HG03432 (cell line): ENCODE data around the gene PRSS57.
"Not testable (repeated sequence)": the region's sequence is repeated elsewhere in the genome, so short reads cannot be mapped to it uniquely, and the experiment has no call there.

Experiments used
- ATAC-seq: cut with Tn5 transposase; IDR thresholded peaks from one replicate; pipeline ENCODE4 v1.9.1; 2021; ENCODE audit warnings: mild to moderate bottlenecking, moderate library complexity; ENCODE audit not compliant: unreplicated experiment

The PRSS57 gene

DNA sequence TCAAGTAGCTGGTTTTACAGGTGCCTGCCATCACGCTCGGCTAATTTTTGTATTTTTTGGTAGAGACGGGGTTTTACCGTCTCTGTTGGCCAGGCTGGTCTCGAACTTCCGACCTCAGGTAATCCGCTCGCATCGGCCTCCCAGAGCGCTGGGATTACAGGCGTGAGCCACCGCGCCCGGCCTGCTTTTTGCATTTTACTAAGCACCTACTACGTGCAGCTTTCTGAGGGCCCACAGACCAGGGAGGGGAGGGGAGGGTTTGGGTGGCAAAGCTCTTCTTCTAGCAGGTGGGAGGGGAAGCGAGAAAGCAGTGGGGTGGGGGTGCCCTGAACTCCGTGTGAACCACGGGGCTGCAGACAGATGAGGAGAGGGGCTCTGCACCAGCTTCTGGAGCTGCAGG, 28.5 kb upstream of the PRSS57 start:
- ATAC-seq, result no peak

DNA sequence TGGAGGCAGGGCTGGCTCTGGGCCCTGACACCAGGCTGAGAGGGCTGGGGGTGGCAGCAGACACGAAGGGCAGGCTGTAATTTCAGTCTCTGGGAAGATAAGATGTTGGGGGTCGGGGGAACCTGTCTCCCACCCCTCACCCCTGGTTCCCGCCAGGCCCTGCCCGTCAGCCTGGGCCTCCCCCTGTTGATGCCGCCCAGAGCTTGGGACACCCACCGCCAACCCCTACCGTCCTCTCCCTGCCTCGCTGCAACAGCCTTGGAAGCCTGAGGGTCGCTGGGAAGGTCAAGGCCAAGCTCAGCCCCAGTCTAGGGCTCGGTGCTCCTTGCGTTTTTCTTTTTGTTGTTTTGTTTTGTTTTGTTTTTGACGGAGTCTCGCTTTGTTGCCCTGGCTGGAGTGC, 28.0 kb upstream of the PRSS57 start:
- ATAC-seq, result no peak

DNA sequence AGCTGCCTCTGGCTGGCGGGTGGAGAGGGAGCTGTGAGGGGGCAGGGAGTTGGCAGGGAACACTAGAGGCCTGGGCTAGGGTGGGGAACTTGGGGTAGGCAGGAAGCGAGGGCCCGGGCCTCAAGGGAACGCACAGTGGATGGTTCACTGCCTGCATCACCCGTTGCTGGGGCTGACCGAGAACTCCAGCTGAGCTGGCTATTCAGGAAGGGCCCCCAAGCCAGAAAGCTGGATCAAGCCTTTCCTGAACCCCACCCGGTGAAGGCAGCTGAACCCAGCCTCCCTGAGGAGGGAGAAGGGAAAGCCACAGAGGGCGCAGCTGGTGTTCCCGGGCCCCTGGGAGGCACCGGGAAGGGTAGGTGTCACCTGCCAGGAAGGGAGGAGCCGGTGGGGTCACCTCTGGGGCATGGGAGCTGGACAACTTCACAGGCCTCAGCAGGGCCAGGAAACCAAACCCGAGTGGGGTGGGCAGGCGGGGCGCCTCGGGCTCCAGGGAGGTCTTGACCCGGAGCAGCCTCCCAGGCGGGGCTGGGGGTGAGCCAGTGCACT, 27.4 kb upstream of the PRSS57 start:
- no peak for ATAC-seq

DNA sequence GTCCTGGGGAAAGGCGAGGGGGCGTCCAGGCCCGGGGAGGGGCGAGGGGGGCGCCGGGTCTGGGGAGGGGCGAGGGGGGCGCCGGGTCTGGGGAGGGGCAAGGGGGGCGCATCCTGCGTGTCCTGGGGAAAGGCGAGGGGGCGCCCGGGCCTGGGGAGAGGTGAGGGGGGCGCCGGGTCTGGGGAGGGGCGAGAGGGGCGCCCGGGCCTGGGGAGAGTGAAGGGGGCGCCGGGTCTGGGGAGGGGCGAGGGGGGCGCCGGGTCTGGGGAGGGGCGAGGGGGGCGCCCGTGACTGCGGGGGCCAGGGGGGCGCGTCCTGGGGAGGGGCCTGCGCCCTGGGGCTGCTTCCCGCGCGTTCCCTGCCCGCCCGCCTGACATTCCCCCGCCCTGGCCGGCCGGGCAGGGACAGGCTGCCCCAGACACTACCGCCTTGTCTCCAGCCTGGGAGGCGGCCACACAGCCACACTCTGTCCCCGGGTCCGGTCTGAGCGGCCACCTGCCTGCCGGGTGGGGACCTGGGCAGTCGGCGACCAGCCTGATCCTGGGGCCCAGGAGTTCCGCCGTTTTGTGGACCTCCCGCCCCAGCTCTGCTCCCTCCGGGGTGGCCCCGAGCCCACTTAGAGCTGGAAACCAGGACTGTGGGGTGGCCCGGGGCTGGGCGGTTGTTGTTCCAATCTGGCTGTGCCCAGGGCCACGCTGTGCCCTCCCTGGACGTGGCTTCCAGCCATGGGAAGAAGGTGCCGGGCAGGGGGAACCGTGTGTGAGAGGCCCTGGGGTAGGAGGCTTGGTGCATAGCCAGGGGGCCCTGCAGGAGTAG, 25.3 kb upstream of the PRSS57 start:
- ATAC-seq, result no peak

DNA sequence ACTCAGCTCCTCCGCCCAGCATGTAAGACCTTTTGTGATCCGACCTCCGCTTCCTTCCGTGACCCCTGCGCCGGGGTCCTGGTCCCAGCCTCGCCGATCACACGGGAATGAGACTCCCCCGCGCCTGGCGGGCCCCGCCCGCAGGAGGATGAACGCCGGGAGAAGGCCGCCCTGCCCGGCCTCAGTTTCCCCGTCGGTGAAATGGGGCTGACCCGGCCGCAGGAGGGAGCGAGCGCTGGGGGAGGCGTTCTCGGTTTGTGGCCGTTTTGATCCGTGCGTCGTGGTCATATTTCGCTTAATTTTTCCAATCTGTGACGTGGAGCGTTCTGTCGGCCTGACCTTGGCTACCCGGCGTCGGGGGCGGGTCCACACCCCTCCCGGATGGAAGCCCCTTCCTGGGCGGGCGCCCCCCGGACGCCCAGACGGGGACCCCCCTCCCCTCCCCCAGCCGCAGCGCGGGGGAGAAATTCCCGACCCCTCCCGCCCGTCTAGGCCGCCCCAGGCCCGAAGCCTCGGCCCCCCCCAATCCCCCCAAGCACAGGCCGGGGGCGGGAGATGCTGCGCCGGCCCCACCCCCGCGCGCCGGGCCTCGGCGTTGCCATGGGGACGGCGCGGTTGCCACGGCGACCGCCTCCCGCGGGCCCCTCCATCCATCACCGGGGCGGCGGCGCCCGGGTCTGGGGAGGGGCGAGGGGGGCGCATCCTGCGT, 24.5 kb upstream of the PRSS57 start:
- no peak for ATAC-seq

DNA sequence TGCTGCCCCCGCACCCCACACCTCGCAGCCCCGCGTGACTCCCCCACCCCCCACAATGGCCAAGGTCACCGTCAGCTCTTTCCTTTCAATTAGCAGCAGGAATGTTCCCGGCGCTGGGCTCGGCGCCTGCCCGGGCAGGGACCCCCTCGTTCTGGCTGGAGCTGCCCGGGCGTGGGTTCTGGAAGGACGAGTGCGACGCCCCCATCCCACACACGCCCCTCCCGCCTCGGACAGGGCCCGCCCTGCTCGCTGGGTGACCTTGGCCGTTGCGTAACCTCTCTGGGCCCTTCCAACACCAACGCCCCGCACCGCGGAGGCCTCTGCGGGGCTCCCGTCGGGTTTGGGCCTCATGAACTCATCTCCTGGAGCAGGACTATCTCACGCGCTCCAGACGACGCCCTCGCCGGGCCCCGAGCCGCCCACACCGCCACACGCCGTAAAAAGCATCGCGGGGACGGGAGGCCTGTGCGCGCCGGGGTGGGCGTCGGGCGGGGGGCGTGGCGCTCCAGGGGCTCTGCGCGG, 23.8 kb upstream of the PRSS57 start:
- ATAC-seq, result no peak

DNA sequence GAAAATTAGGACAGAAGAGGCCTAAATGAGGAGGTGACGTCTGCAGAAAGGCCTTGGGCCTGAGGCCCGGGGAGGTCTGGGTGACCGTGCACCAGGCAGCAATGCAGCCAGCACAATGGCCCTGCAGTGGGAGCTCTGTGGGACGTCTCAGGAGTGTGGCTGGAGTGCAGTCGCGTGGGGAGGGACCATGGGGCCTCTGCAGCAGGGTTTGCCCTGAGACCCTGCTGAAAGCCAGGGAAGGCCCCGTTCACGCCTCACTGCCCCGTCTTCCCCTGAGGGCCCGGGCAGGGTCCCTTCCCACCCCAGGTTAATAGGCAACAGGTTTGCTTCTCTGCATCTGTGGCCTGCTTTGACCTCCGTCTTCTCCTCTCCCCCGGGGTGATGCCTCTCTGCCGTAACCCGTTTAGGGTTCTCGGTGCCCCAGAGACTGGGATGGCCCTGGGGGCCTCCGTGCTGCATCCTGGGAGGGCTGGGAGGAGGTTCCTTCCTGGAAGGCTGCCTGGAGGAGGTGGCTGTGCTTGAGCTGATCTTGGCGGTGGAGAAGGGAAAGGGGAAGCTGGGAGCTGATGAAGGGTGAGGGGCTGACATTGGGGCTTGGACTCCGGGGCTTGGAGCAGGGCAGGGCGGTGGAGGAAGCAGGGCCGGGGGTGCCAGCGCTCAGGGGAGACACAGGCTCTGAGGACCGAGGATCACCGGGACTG, 23.1 kb upstream of the PRSS57 start:
- no peak for ATAC-seq

DNA sequence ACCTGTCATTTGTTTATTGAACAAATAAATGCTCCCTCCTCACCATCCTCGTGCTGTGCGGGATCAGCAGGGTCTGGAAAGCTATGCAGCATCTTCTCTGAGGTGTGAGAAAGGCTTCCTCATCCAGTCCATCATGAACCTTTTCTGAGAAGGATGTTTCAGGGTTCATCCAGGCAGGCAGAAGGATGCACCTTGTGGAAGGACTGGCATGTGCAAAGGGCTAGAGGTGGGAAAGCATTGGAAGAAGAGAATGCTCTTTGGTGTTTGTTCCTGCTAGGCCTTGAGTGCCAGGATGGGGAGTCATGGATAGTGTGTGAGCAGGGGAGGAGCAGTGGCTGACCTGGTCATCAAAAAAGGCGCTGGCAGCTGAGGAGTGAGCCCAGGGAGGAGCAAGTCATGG, 20.1 kb upstream of the PRSS57 start:
- ATAC-seq, result no peak

DNA sequence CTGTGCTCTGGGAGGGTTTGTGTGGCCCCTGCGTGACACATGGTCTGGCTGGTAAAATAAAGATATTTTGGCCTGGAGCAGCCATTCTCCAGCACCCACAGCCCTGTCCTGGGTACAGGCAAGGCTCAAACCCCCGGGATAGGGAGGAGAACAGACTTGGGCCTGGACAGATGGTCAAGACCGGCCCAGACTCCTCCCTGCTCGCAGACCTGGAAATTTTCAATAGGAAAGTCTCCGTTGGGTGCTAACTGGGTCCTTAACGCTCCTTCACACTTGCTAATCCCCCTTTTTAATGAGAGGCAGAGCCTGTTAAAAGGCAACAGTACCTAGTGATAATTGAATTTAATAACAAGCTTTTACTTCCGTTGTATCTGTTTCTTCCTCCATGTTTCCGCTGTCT, 16.0 kb upstream of the PRSS57 start:
- ATAC-seq, result no peak

DNA sequence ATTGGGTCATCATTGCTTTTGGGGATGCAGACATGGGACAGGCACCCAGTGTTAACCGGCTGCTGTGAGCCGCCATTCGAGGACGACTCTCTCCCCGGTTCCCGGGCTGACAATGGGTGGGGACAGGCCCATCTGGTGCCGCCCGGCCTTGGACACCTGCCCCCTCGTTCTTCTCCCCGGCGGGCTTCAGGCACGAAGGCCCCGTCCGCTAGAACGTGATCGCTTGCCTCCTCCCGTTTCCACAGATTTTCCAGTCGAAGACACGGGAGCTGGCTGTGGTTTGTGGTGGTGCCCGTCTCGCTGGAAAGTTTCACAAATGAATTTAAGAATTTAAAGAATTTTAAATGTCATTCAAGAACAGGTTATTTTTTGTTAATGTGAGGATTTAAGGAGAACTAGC, 15.5 kb upstream of the PRSS57 start:
- ATAC-seq, result no peak

DNA sequence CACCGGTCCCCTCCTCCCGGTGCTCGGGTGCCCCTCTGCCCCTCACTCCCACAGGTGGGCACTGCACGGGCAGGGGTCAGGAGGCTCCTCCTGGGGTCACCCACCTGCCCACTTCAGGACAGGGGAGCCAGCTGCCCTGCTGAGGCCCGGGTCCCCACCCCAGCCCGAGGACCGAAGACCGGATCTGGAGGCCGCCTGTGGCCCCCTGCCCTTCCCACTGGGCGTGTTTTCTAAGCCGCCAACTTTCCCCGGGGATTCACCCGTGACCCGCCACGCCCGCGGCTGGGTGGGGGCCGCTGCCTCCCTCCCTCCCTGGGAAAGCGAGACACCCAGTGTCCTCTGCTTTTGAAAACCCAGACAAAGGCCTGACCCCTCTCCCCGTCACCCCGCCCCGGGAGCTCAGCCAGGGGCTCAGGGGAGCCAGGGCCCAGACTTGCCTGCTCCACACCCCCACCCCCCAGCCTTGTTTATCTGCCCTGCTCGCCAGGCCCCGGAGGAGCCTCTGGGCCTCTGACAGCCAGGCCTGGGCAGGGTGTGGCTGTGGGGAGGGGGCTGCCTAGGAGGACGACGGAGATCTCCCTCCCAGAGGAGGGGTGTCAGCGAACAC, 14.8 kb upstream of the PRSS57 start:
- no peak for ATAC-seq

DNA sequence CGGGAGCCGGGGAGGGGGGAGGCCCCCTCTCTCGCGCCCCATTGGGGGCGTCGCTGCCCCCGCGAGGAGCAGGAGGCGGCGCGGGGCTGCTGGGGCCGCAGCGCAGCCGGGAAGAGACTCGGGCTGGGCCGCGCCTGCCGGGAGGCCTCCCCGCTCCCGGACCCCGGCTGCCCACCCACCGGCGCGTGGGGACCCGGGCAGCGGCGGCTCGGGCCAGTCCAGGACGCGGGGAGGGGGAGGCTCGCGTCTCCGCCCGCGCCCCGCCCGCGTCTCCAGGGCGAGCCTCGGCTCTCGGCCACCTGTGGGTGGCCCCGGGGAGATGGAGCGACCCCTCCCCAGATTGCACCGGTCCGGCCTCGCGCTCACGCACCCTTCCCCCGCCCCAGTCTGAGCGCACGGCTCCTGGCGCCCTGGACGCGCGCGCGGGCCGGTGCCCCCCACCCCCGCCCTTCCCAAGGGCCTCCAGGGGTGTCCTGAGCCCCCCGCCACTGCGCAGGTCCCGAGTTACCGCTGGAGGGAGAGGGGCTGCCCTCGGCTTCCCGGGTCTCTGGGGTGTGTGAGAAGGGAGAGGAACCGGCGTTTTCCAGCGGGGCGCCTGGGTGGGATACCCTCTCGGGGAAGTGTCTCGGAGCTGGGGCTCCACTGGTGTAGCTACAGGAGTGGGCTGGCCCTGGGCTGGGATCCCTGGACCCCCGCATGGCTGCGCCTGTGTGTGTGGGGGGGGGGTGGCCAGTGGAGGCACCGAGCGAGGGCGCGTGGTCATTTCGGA, 14.1 kb upstream of the PRSS57 start:
- no peak for ATAC-seq

DNA sequence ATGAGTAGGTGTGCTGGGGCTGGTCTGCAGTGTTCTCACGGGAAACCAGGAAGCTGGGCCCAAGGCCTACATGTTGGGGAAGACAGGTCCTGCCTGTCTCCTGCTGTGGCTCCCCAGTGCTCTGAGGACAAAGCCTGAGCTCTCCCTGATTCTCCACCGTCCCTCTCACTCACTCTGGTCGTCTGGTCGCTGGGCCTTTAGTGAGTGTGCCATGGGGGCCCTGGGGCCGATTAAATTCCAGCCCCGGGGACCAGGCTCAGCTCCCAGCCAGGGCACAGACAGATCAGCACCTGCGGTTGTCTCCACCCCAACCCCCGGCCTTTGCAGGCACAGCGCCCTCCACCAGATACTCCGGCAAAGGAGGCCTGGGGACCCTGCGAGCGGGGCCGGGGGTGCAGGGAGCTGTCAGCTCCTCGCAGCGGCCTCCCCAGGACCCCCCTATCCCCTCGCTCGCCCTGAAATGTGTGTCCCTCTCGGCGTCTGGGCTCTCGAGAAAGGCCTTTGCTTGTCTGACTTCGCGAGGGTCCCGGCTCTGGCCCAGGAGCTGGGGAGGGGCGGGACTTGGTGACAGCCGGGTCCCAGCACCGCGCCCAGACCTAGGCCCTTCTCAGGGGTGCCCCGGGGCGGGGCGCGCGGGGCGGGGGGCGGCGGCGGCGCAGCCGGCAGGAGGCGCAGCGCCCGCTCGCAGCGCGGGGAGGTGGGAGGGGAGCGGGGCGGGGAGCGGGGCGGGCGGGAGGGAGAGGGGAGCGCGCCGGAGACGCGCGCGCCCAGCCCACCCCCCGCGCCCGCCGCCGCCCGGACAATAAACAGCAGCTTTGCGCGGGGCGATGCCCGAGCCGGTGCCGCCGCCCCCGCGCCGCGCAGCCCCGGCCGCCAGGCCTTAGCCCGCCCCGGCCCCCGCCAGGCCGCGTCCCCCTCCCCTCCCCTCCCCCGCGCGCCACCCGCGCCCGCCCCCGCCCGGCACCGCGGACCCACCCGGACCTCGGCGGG, 13.2 kb upstream of the PRSS57 start, which contains the start of gene PALM:
PALM (plus strand) TSS at position 782 of the 990 bp plus-strand sequence. CDS start 212 bp downstream, outside the sequence.
- no peak for ATAC-seq

DNA sequence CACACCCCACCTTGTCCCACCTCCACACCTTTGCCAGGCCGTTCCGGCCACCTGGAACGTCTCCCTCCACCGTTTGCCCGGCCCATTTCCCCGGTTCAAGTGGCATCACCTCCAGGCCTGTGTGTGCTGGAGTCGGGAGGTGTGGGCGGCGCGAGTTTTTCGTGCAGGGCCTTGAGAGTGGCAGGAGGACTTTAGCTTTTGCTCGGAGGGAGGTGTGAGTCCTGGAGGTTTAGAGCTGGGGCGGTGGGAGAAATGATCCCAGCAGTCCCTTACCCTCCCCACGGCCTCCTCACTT, 9.1 kb upstream of the PRSS57 start:
- ATAC-seq, result no peak

DNA sequence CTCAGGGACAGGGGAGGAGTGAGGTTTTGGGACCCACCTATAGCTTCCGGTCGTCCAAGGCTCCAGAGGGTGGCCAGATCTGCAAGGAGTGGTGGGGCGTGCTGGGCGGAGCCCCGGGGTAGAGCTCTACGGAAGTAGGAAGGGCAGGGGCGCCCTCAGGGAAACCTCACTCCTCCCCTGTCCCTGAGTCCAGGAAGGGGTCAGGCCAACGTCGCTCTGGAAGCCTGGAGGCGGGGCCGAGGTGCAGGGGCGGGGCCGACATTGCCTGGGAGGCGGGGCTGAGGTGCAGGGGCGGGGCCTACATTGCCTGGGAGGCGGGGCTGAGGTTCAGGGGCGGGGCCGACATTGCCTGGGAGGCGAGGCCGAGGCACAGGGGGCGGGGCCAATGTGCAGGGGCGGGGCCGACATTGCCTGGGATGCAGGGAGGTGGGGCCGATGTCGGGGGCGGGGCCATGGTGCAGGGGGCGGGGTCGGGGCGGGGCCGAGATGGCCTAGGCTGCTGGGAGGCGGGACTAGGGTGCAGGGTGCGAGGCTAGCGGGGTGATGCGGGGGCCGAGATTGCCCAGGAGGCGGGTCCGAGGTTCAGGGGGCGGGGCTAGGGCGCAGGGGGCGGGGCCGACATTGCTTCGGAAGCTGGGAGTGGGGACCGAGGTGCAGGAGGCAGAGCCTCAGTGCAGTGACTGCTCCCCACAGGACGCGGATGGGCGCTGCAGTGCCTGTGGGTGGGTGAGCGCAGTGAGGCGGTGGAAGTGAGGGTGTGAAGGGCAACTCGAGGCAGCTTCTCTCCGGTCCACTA, 8.6 kb upstream of the PRSS57 start:
- ATAC-seq, result no peak

DNA sequence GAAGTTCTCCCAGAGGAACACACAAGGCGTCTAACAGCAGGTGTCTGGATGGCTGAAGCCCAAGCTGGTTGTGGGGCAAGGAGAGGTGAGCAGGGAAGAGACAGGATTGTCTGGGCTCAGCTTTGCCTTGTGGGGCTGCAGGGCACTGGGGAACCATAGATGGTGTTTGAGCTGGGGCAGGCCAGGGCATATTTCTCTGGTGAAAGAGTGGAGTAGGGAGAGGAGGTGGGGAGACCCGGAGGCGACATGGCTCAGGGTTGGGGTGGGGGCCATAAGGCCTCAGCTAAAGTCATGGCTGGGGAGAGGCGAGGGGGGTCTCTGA, 8.0 kb upstream of the PRSS57 start:
- ATAC-seq, result no peak

DNA sequence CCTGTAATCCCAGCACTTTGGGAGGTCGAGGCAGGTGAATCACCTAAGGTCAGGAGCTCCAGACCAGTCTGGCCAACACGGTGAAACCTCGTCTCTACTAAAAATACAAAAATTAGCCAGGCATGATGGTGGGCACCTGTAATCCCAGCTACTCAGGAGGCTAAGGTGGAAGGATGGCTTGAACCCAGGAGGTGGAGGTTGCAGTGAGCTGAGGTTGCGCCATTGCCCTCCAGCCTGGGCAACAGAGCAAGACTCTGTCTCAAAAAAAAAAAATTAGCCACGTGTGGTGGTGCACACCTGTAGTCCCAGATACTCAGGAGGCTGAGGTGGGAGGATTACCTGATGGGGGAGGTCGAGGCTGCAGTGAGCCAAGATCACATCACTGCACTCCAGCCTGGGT, 7.6 kb upstream of the PRSS57 start:
- not testable (repeated sequence) for ATAC-seq

DNA sequence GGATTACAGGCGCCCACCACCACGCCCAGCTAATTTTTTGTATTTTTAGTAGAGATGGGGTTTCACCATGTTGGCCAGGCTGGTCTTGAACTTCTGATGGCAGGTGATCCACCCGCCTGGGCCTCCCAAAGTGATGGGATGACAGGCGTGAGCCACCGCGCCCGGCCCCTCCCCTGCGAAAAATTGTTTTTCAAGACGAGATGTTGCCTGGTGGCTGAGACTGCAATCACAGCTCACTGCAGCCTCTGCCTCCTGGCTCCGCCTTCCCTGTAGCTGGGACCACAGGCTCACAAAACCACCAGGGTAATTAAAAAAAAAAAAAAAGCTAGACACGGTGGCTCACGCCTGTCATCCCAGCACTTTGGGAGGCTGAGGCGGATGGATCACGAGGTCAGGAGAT, 4.6 kb upstream of the PRSS57 start:
- not testable (repeated sequence) for ATAC-seq
